ENCODE measurements around the gene RNF111. TPM values are rescaled to one million over a fixed set of nuclear protein-coding genes. Genes with fewer than 3 reads are reported as not detected.
"Not testable (repeated sequence)": the region's sequence is repeated elsewhere in the genome, so short reads cannot be mapped to it uniquely, and the experiment has no call there.

The RNF111 gene
- polyA plus RNA-seq, 1 experiment: 28.7 TPM

DNA sequence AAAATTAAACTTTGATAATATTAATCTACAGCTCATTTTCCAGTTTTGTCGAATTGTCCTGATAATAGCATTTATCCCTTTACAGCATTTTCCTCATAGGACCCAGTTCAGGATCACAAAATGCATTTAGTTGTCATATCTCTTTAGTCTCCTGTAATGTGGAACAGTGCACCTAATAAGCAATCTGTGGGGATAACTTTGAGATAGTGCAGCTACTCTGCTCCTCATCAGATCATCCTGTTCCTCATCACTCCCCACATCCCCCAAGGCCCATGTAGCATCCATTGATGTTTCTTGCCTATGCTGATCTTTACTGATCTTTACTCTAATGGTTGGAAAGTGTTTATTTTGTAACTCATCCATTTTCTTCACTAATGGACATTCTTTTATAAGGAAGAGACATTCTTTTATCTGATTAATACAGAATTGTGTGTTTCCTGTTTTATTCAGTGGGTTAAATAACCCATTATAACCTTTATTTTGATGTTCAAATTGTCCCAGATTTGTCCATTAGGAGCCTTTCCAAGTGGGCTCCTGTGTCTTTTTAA lies 7.5 kb downstream of the RNF111 start:
- POLR2A ChIA-PET: no interaction called here

GRCh38 chr15:58999694-59000093 lies 12.2 kb downstream of the RNF111 start:
- TF ChIP-seq CTCF (IDR thresholded peaks at IDR 0.05; ENCODE audit: insufficient read depth, low read depth, low read length): no peak
- H3K36me3 ChIP-seq (ENCODE audit: control insufficient read depth, insufficient read depth, low read length): no peaks in the 10 kb centered on the region; the same call in 1 of the 2 replicates
- POLR2A ChIA-PET: no interaction called here
- CTCF ChIA-PET: no interaction called here
- H3K4me3 ChIP-seq (ENCODE audit: low read depth, low read length): no peak overlapping the region
- DNase-seq (ENCODE audit: low read depth): no peak
- no peaks in the 10 kb centered on the region for H3K27me3 ChIP-seq (ENCODE audit: control insufficient read depth, insufficient read depth, low read length)

More for the DNA sequence above, 7.5 kb downstream of the RNF111 start:
- Histone ChIP-seq H3K4me3 (ENCODE audit: low read depth, low read length) (no peak overlapping the region), H3K27me3 (ENCODE audit: control insufficient read depth, insufficient read depth, low read length) (no peaks in the 10 kb centered on the region), H3K36me3 (ENCODE audit: control insufficient read depth, insufficient read depth, low read length) (peaks cover 2% of the 10 kb centered on the region; the same call in 1 of the 2 replicates)
- DNase-seq (ENCODE audit: low read depth): no peak
- no peak for TF ChIP-seq CTCF (IDR thresholded peaks at IDR 0.05; ENCODE audit: insufficient read depth, low read depth, low read length)
- CTCF ChIA-PET: interaction anchor here (1.2 kb wide), 1 partner anchor 15 kb away, joined by 3 read pairs; no protein-coding TSS in a partner anchor

GRCh38 chr15:59000251-59000650 lies 12.8 kb downstream of the RNF111 start:
- H3K4me3 ChIP-seq (ENCODE audit: low read depth, low read length); H3K36me3 ChIP-seq (ENCODE audit: control insufficient read depth, insufficient read depth, low read length); DNase-seq (ENCODE audit: low read depth); POLR2A ChIA-PET; H3K27me3 ChIP-seq (ENCODE audit: control insufficient read depth, insufficient read depth, low read length); CTCF ChIA-PET: not testable (repeated sequence)

DNA sequence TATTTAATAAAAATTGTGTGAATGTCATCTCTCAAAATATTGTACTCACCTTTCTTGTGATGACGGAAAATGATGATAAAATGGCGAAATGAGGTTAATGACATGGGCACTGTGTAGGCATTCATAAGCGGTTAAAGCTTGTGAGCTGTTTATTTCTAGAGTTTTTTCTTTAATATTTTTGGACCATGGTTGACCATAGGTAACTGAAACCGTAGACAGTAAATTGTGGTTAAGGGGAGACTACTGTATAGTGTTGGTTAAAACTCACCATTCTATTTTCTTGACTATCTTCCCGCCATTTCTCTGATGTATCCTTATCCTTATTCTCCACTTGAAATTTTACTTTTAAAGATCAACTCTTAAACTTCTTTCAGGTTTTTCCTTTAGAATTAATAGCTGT lies 14.5 kb downstream of the RNF111 start:
- Histone ChIP-seq H3K4me3 (ENCODE audit: low read depth, low read length) (no peak overlapping the region), H3K27me3 (ENCODE audit: control insufficient read depth, insufficient read depth, low read length) (no peaks in the 10 kb centered on the region), H3K36me3 (ENCODE audit: control insufficient read depth, insufficient read depth, low read length) (no peaks in the 10 kb centered on the region; the same call in 1 of the 2 replicates)
- DNase-seq (ENCODE audit: low read depth): no peak
- ChIA-PET POLR2A (no interaction called here), CTCF (no interaction called here)
- no peak for TF ChIP-seq CTCF (IDR thresholded peaks at IDR 0.05; ENCODE audit: insufficient read depth, low read depth, low read length)

- DNase-seq (ENCODE audit: low read depth): no peak
- no peak overlapping the region for H3K4me3 ChIP-seq (ENCODE audit: low read depth, low read length)
- POLR2A ChIA-PET: no interaction called here
- CTCF ChIA-PET: interaction anchor here (0.7 kb wide), 1 partner anchor 11 kb away, joined by 3 read pairs; no protein-coding TSS in a partner anchor
- H3K36me3 ChIP-seq (ENCODE audit: control insufficient read depth, insufficient read depth, low read length): no peaks in the 10 kb centered on the region; the same call in 1 of the 2 replicates
- TF ChIP-seq CTCF (IDR thresholded peaks at IDR 0.05; ENCODE audit: insufficient read depth, low read depth, low read length): no peak
- H3K27me3 ChIP-seq (ENCODE audit: control insufficient read depth, insufficient read depth, low read length): no peaks in the 10 kb centered on the region
These were observed 15.0 kb downstream of the RNF111 start for GRCh38 chr15:59002418-59002859.

GRCh38 chr15:59005579-59005978 lies 18.1 kb downstream of the RNF111 start:
- ChIA-PET CTCF (interaction anchor here (0.8 kb wide), 1 partner anchor 9 kb away, joined by 3 read pairs; no protein-coding TSS in a partner anchor), POLR2A (no interaction called here)
- no peak overlapping the region for H3K4me3 ChIP-seq (ENCODE audit: low read depth, low read length)
- no peak for DNase-seq (ENCODE audit: low read depth)
- H3K27me3 ChIP-seq (ENCODE audit: control insufficient read depth, insufficient read depth, low read length): no peaks in the 10 kb centered on the region
- H3K36me3 ChIP-seq (ENCODE audit: control insufficient read depth, insufficient read depth, low read length): no peaks in the 10 kb centered on the region; the same call in 1 of the 2 replicates
- no peak for TF ChIP-seq CTCF (IDR thresholded peaks at IDR 0.05; ENCODE audit: insufficient read depth, low read depth, low read length)

Data from BJ (cell line).